Measurements from ENCODE around the gene CDHR3.

DNA sequence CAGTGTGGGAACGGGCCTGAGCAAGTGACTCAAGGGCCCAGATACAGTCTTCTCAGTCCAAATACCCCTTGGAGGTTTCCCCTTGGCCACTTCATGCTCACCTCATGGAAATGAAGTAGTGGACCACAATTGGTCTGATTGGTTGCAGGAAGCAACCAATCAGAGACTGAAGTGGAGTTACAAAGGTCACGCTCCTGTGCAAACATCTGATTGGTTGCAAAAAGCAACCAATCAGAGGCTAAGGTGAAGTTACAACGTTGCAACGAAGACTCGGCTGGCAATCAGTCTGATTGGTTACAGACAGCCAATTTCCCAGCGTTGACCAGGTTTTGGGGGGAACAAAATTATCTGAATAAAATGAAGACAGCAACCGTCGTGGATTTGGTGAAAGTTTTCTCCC lies 72.5 kb downstream of the CDHR3 start:
- TF ChIP-seq, protein P1, sequence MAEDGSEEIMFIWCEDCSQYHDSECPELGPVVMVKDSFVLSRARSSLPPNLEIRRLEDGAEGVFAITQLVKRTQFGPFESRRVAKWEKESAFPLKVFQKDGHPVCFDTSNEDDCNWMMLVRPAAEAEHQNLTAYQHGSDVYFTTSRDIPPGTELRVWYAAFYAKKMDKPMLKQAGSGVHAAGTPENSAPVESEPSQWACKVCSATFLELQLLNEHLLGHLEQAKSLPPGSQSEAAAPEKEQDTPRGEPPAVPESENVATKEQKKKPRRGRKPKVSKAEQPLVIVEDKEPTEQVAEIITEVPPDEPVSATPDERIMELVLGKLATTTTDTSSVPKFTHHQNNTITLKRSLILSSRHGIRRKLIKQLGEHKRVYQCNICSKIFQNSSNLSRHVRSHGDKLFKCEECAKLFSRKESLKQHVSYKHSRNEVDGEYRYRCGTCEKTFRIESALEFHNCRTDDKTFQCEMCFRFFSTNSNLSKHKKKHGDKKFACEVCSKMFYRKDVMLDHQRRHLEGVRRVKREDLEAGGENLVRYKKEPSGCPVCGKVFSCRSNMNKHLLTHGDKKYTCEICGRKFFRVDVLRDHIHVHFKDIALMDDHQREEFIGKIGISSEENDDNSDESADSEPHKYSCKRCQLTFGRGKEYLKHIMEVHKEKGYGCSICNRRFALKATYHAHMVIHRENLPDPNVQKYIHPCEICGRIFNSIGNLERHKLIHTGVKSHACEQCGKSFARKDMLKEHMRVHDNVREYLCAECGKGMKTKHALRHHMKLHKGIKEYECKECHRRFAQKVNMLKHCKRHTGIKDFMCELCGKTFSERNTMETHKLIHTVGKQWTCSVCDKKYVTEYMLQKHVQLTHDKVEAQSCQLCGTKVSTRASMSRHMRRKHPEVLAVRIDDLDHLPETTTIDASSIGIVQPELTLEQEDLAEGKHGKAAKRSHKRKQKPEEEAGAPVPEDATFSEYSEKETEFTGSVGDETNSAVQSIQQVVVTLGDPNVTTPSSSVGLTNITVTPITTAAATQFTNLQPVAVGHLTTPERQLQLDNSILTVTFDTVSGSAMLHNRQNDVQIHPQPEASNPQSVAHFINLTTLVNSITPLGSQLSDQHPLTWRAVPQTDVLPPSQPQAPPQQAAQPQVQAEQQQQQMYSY (CRISPR knock-in tag; IDR thresholded peaks at IDR 0.05), result no peak
- no peak for TF ChIP-seq BCL11A (IDR thresholded peaks at IDR 0.05; ENCODE audit: low read depth, low read length)
- no peak for TF ChIP-seq NBN (IDR thresholded peaks at IDR 0.05)

Measured in GM12878 (cell line).